ENCODE measurements around the gene SDK2.

The SDK2 gene

GRCh38 chr17:73436954-73437353, 207.3 kb downstream of the SDK2 start:
- no peak for TF ChIP-seq FOXM1 (IDR thresholded peaks at IDR 0.05; ENCODE audit: borderline replicate concordance)
- TF ChIP-seq HDGF (IDR thresholded peaks at IDR 0.05; ENCODE audit: borderline replicate concordance) = no peak
- no peak for TF ChIP-seq BHLHE40 (IDR thresholded peaks at IDR 0.05; ENCODE audit: borderline replicate concordance)
- TF ChIP-seq, protein P1, sequence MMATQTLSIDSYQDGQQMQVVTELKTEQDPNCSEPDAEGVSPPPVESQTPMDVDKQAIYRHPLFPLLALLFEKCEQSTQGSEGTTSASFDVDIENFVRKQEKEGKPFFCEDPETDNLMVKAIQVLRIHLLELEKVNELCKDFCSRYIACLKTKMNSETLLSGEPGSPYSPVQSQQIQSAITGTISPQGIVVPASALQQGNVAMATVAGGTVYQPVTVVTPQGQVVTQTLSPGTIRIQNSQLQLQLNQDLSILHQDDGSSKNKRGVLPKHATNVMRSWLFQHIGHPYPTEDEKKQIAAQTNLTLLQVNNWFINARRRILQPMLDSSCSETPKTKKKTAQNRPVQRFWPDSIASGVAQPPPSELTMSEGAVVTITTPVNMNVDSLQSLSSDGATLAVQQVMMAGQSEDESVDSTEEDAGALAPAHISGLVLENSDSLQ (IDR thresholded peaks at IDR 0.05) = no peak
- no peak for TF ChIP-seq LEF1 (IDR thresholded peaks at IDR 0.05; ENCODE audit: borderline replicate concordance)
- no peak for TF ChIP-seq SP1 (IDR thresholded peaks at IDR 0.05)
- TF ChIP-seq FOXA1 (IDR thresholded peaks at IDR 0.05) = no peak
- TF ChIP-seq TARDBP (IDR thresholded peaks at IDR 0.05) = no peak
- TF ChIP-seq ZNF384 (IDR thresholded peaks at IDR 0.05) = no peak
- TF ChIP-seq L3MBTL2 (conservative IDR thresholded peaks at IDR 0.05) = no peak
- TF ChIP-seq NFRKB (IDR thresholded peaks at IDR 0.05) = no peak
- TF ChIP-seq ELF4 (IDR thresholded peaks at IDR 0.05) = no peak
- TF ChIP-seq CTBP1 (IDR thresholded peaks at IDR 0.05; ENCODE audit: borderline replicate concordance) = no peak
- no peak for TF ChIP-seq ARNT (IDR thresholded peaks at IDR 0.05)
- CTCF ChIA-PET = no interaction called here
- POLR2A ChIA-PET = no interaction called here

DNA sequence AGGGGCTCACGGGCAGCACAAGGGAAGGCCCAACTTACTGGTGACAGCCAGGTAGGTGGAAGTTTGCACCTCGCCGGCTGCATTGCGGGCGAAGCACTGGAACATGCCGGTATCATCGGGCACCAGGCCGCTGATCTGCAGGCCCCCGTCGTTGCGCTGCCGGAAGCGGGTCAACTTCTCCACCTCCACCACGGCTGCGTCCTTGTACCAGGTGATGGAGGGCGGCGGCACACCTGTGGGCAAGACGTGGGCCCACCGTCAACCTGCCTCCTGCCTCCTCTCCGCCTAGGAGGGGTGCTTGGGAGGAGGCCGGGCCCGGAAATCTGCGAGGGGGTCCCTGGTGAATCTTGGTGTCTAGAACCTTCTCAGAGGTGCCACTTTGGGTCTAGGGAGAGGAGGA, 208.8 kb downstream of the SDK2 start:
- DNase-seq (ENCODE audit: extremely low spot score) = no peak
- no peak for TF ChIP-seq SP1 (IDR thresholded peaks at IDR 0.05)
- TF ChIP-seq ELF4 (IDR thresholded peaks at IDR 0.05) = no peak
- TF ChIP-seq FOXK2 (IDR thresholded peaks at IDR 0.05) = no peak
- TF ChIP-seq TARDBP (IDR thresholded peaks at IDR 0.05) = no peak
- no peak for TF ChIP-seq ZNF384 (IDR thresholded peaks at IDR 0.05)
- TF ChIP-seq CTBP1 (IDR thresholded peaks at IDR 0.05; ENCODE audit: borderline replicate concordance) = no peak
- no peak for TF ChIP-seq BHLHE40 (IDR thresholded peaks at IDR 0.05; ENCODE audit: borderline replicate concordance)
- TF ChIP-seq ARNT (IDR thresholded peaks at IDR 0.05) = no peak
- TF ChIP-seq LEF1 (IDR thresholded peaks at IDR 0.05; ENCODE audit: borderline replicate concordance) = no peak
- TF ChIP-seq SUZ12 (IDR thresholded peaks at IDR 0.05) = no peak
- TF ChIP-seq, protein P1 (IDR thresholded peaks at IDR 0.05) = no peak
- TF ChIP-seq FOXA1 (IDR thresholded peaks at IDR 0.05) = no peak
- ChIA-PET POLR2A (no interaction called here), CTCF (no interaction called here)

More at GRCh38 chr17:73436954-73437353, 207.3 kb downstream of the SDK2 start:
- DNase-seq (ENCODE audit: extremely low spot score) = no peak

- no peak for DNase-seq (ENCODE audit: extremely low spot score)
- TF ChIP-seq ELF4 (IDR thresholded peaks at IDR 0.05) (no peak), SUZ12 (IDR thresholded peaks at IDR 0.05) (no peak), NFRKB (IDR thresholded peaks at IDR 0.05) (no peak)
- CTCF ChIA-PET = interaction anchor here (0.7 kb wide), 1 partner anchor 456 kb away, joined by 3 read pairs; no protein-coding TSS in a partner anchor
- POLR2A ChIA-PET = no interaction called here
These were observed 210.1 kb downstream of the SDK2 start for GRCh38 chr17:73434154-73434553.

GRCh38 chr17:73433501-73433900, 210.7 kb downstream of the SDK2 start:
- DNase-seq (ENCODE audit: extremely low spot score) = no peak
- ChIA-PET POLR2A (no interaction called here), CTCF (interaction anchor here (0.9 kb wide), 1 partner anchor 766 kb away, joined by 3 read pairs; no protein-coding TSS in a partner anchor)
- TF ChIP-seq SUZ12 (IDR thresholded peaks at IDR 0.05) (no peak), BHLHE40 (IDR thresholded peaks at IDR 0.05; ENCODE audit: borderline replicate concordance) (no peak), SP1 (IDR thresholded peaks at IDR 0.05) (no peak), HDGF (IDR thresholded peaks at IDR 0.05; ENCODE audit: borderline replicate concordance) (no peak), FOXA1 (IDR thresholded peaks at IDR 0.05) (no peak), ZNF384 (IDR thresholded peaks at IDR 0.05) (no peak), L3MBTL2 (conservative IDR thresholded peaks at IDR 0.05) (no peak), CTBP1 (IDR thresholded peaks at IDR 0.05; ENCODE audit: borderline replicate concordance) (no peak), LEF1 (IDR thresholded peaks at IDR 0.05; ENCODE audit: borderline replicate concordance) (no peak), NFRKB (IDR thresholded peaks at IDR 0.05) (no peak), TARDBP (IDR thresholded peaks at IDR 0.05) (no peak), FOXM1 (IDR thresholded peaks at IDR 0.05; ENCODE audit: borderline replicate concordance) (no peak), FOXK2 (IDR thresholded peaks at IDR 0.05) (no peak), ELF4 (IDR thresholded peaks at IDR 0.05) (no peak), ARNT (IDR thresholded peaks at IDR 0.05) (no peak)
- TF ChIP-seq, protein P1 (IDR thresholded peaks at IDR 0.05) = no peak

GRCh38 chr17:73432624-73433190, 211.5 kb downstream of the SDK2 start:
- DNase-seq (ENCODE audit: extremely low spot score) = no peak
- POLR2A ChIA-PET = no interaction called here
- CTCF ChIA-PET = interaction anchor here (0.9 kb wide), 1 partner anchor 767 kb away, joined by 3 read pairs; no protein-coding TSS in a partner anchor
- TF ChIP-seq ARNT (IDR thresholded peaks at IDR 0.05) = no peak
- no peak for TF ChIP-seq FOXK2 (IDR thresholded peaks at IDR 0.05)
- no peak for TF ChIP-seq HDGF (IDR thresholded peaks at IDR 0.05; ENCODE audit: borderline replicate concordance)
- TF ChIP-seq CTBP1 (IDR thresholded peaks at IDR 0.05; ENCODE audit: borderline replicate concordance) = no peak
- no peak for TF ChIP-seq ZNF384 (IDR thresholded peaks at IDR 0.05)
- no peak for TF ChIP-seq SP1 (IDR thresholded peaks at IDR 0.05)
- TF ChIP-seq LEF1 (IDR thresholded peaks at IDR 0.05; ENCODE audit: borderline replicate concordance) = no peak
- TF ChIP-seq TARDBP (IDR thresholded peaks at IDR 0.05) = no peak
- TF ChIP-seq BHLHE40 (IDR thresholded peaks at IDR 0.05; ENCODE audit: borderline replicate concordance) = no peak
- TF ChIP-seq L3MBTL2 (conservative IDR thresholded peaks at IDR 0.05) = no peak
- TF ChIP-seq, protein P1 (IDR thresholded peaks at IDR 0.05) = no peak
- TF ChIP-seq FOXA1 (IDR thresholded peaks at IDR 0.05) = no peak
- no peak for TF ChIP-seq ELF4 (IDR thresholded peaks at IDR 0.05)
- no peak for TF ChIP-seq FOXM1 (IDR thresholded peaks at IDR 0.05; ENCODE audit: borderline replicate concordance)
- TF ChIP-seq SUZ12 (IDR thresholded peaks at IDR 0.05) = no peak
- TF ChIP-seq NFRKB (IDR thresholded peaks at IDR 0.05) = no peak
